Neural progenitor cell (in vitro differentiated cells): ENCODE measurements around the gene TFDP1.

Experiments used
- EZH2 ChIP-seq: fragments of 200-600 bp; sonication (generic); IDR thresholded peaks from 2 replicates; pipeline ENCODE4 v1.6.1; 2017; ENCODE audit warnings: antibody characterized with exemption, mild to moderate bottlenecking, moderate library complexity
- TF ChIP-seq, protein P1 (sequence below): fragments of 200-600 bp; sonication (generic); IDR thresholded peaks from 2 replicates; pipeline ENCODE4 v1.5.1; 2017; ENCODE audit warnings: antibody characterized with exemption, mild to moderate bottlenecking

GRCh38 chr13:113635048-113635420, 50.5 kb downstream of the TFDP1 start:
- TF ChIP-seq, protein P1, sequence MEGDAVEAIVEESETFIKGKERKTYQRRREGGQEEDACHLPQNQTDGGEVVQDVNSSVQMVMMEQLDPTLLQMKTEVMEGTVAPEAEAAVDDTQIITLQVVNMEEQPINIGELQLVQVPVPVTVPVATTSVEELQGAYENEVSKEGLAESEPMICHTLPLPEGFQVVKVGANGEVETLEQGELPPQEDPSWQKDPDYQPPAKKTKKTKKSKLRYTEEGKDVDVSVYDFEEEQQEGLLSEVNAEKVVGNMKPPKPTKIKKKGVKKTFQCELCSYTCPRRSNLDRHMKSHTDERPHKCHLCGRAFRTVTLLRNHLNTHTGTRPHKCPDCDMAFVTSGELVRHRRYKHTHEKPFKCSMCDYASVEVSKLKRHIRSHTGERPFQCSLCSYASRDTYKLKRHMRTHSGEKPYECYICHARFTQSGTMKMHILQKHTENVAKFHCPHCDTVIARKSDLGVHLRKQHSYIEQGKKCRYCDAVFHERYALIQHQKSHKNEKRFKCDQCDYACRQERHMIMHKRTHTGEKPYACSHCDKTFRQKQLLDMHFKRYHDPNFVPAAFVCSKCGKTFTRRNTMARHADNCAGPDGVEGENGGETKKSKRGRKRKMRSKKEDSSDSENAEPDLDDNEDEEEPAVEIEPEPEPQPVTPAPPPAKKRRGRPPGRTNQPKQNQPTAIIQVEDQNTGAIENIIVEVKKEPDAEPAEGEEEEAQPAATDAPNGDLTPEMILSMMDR, result no peak
- TF ChIP-seq EZH2, result no peak
